K562 (cell line): ENCODE results near the gene ACBD4. TPM values are rescaled to one million over a fixed set of nuclear protein-coding genes. Genes with fewer than 3 reads are reported as not detected.

ENCODE experiments used
- ARID1B ChIP-seq: fragments of 450-650 bp; IDR thresholded peaks from 2 replicates; pipeline ENCODE4 v1.6.1; 2016; ENCODE audit warnings: antibody characterized with exemption, mild to moderate bottlenecking, inconsistent platforms
- KLF6 ChIP-seq: fragments of 250-450 bp; sonication (Bioruptor Pico); IDR thresholded peaks from 2 replicates; pipeline ENCODE4 v1.4.0; 2020; ENCODE audit warnings: mild to moderate bottlenecking, moderate library complexity, borderline replicate concordance
- MBD2 ChIP-seq: sonication (generic); IDR thresholded peaks from 2 replicates; pipeline ENCODE4 v1.6.1; 2016; ENCODE audit warnings: low read depth, borderline replicate concordance
- MED1 ChIP-seq: sonication (generic); formaldehyde crosslinking; IDR thresholded peaks from 2 replicates; pipeline ENCODE4 v1.8.1; 2023; ENCODE audit warnings: missing genetic modification reagents, borderline replicate concordance
- PHB2 ChIP-seq: fragments of 450-650 bp; IDR thresholded peaks from 2 replicates; pipeline ENCODE4 v1.6.1; 2017; ENCODE audit warnings: low read depth
- PPARD ChIP-seq: fragments of 250-450 bp; sonication (Bioruptor Pico); IDR thresholded peaks from 2 replicates; pipeline ENCODE4 v1.8.0; 2022; ENCODE audit warnings: inconsistent platforms, mild to moderate bottlenecking, moderate library complexity
- RBM22 ChIP-seq: fragments of 200-400 bp; formaldehyde crosslinking; IDR thresholded peaks from 2 replicates; pipeline ENCODE4 v1.6.1; 2018; ENCODE audit warnings: low read length, low read depth; ENCODE audit not compliant: poor library complexity, severe bottlenecking
- SIRT6 ChIP-seq: IDR thresholded peaks from one replicate; pipeline ENCODE4 v1.6.1; 2012; ENCODE audit warnings: low read depth, mild to moderate bottlenecking, control low read depth, inconsistent platforms, low read length, moderate library complexity
- SNRNP70 ChIP-seq: fragments of 200-400 bp; formaldehyde crosslinking; optimal IDR thresholded peaks from 2 replicates; pipeline ENCODE3; 2017; ENCODE audit warnings: low read depth, low read length
- ZFPM2 ChIP-seq: fragments of 250-450 bp; sonication (Bioruptor Pico); IDR thresholded peaks from 2 replicates; pipeline ENCODE4 v1.5.1; 2022; ENCODE audit warnings: mild to moderate bottlenecking
- polyA plus RNA-seq, 8 experiments: library from polyadenylated mRNA; depleted of rRNA in 4 of 8; stranded (reverse) in 5 of 8; unstranded in 3 of 8; fragments of >200 nt; fragmentation: Nextera tagmentation in 2 of 8; fragmentation: Illumina TruSeq in 1 of 8; extraction: Ambion mirVana in 2 of 8; extraction: Trizol in 1 of 8; gene quantifications; 2 replicates each; pipeline versions ENCODE4 v1.2.1 to v1.2.3, GENCODE V29; 2011 to 2014; ENCODE audit warnings: inconsistent platforms in 1 of 8, missing spikeins in 1 of 8
- total RNA-seq, 7 experiments: library from RNA; depleted of rRNA in 6 of 7; stranded (reverse); fragments of >200 nt in 6 of 7; fragmentation: Illumina TruSeq in 2 of 7; extraction: Trizol in 2 of 7; gene quantifications; 2 replicates each; pipeline versions ENCODE4 v1.2.1 to v1.2.3, GENCODE V29; 2011 to 2021; ENCODE audit warnings: low replicate concordance in 1 of 7
- TF ChIP-seq, protein P1 (sequence below): fragments of 200-800 bp; sonication (Bioruptor generic); IDR thresholded peaks from 2 replicates; pipeline ENCODE4 v1.6.1; 2016; ENCODE audit warnings: missing genetic modification characterization, missing compliant biosample characterization
- TF ChIP-seq, protein P2 (sequence below): fragments of 450-650 bp; IDR thresholded peaks from 2 replicates; pipeline ENCODE4 v1.6.1; 2017; ENCODE audit warnings: antibody characterized with exemption
- TF ChIP-seq, protein P3 (sequence below): fragments of 250-450 bp; sonication (Bioruptor Pico); IDR thresholded peaks from 2 replicates; pipeline ENCODE4 v1.5.0; 2020; ENCODE audit warnings: mild to moderate bottlenecking, borderline replicate concordance
- TF ChIP-seq, protein P4 (sequence below): fragments of 250-450 bp; sonication (Bioruptor Pico); IDR thresholded peaks from 2 replicates; pipeline ENCODE4 v1.4.0; 2020; ENCODE audit warnings: mild to moderate bottlenecking, moderate library complexity

Gene ACBD4
- total and polyA plus RNA-seq, 9 of the 15 experiments (the other 6 are each of a cell fraction or from before 2014, with no cell fraction given): 0.14 to 6.9 (median 4.6) TPM

DNA sequence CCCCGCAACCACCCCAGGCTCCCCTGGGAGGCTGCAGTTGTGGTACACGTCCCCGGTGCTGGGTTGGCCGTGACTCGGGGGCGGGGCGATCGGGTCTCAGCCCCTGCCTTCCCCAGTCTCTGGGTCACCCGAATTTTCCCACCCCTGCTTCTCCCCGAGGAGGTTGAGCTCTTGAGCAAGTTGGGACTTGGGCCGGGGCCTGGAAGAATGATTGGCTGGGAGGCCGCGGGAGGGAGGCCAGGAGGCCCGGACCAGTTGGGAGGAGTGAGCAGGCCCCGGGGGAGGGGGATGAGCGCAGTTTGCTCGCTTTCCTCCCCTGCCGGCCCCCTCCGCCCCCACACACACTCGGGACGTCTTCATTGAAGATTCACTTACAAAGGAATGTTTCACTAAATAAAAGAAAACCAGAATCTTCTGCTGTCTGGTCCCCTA lies 8.3 kb downstream of the ACBD4 start (continued):
- TF ChIP-seq MBD2: no peak
- TF ChIP-seq ZFPM2 (CRISPR knock-in tag): no peak
- TF ChIP-seq SIRT6: no peak
- no peak for TF ChIP-seq RBM22
- TF ChIP-seq, protein P1, sequence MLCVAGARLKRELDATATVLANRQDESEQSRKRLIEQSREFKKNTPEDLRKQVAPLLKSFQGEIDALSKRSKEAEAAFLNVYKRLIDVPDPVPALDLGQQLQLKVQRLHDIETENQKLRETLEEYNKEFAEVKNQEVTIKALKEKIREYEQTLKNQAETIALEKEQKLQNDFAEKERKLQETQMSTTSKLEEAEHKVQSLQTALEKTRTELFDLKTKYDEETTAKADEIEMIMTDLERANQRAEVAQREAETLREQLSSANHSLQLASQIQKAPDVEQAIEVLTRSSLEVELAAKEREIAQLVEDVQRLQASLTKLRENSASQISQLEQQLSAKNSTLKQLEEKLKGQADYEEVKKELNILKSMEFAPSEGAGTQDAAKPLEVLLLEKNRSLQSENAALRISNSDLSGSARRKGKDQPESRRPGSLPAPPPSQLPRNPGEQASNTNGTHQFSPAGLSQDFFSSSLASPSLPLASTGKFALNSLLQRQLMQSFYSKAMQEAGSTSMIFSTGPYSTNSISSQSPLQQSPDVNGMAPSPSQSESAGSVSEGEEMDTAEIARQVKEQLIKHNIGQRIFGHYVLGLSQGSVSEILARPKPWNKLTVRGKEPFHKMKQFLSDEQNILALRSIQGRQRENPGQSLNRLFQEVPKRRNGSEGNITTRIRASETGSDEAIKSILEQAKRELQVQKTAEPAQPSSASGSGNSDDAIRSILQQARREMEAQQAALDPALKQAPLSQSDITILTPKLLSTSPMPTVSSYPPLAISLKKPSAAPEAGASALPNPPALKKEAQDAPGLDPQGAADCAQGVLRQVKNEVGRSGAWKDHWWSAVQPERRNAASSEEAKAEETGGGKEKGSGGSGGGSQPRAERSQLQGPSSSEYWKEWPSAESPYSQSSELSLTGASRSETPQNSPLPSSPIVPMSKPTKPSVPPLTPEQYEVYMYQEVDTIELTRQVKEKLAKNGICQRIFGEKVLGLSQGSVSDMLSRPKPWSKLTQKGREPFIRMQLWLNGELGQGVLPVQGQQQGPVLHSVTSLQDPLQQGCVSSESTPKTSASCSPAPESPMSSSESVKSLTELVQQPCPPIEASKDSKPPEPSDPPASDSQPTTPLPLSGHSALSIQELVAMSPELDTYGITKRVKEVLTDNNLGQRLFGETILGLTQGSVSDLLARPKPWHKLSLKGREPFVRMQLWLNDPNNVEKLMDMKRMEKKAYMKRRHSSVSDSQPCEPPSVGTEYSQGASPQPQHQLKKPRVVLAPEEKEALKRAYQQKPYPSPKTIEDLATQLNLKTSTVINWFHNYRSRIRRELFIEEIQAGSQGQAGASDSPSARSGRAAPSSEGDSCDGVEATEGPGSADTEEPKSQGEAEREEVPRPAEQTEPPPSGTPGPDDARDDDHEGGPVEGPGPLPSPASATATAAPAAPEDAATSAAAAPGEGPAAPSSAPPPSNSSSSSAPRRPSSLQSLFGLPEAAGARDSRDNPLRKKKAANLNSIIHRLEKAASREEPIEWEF (CRISPR knock-in tag): no peak
- TF ChIP-seq MED1 (CRISPR knock-in tag): no peak
- TF ChIP-seq SNRNP70: no peak
- TF ChIP-seq KLF6: no peak
- TF ChIP-seq, protein P2, sequence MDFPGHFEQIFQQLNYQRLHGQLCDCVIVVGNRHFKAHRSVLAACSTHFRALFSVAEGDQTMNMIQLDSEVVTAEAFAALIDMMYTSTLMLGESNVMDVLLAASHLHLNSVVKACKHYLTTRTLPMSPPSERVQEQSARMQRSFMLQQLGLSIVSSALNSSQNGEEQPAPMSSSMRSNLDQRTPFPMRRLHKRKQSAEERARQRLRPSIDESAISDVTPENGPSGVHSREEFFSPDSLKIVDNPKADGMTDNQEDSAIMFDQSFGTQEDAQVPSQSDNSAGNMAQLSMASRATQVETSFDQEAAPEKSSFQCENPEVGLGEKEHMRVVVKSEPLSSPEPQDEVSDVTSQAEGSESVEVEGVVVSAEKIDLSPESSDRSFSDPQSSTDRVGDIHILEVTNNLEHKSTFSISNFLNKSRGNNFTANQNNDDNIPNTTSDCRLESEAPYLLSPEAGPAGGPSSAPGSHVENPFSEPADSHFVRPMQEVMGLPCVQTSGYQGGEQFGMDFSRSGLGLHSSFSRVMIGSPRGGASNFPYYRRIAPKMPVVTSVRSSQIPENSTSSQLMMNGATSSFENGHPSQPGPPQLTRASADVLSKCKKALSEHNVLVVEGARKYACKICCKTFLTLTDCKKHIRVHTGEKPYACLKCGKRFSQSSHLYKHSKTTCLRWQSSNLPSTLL: no peak
- TF ChIP-seq PPARD (CRISPR knock-in tag): no peak
- 0 out of 2 replicates have a peak, but pooled peaks have one; percentile 6 for TF ChIP-seq ARID1B
- TF ChIP-seq, protein P3, sequence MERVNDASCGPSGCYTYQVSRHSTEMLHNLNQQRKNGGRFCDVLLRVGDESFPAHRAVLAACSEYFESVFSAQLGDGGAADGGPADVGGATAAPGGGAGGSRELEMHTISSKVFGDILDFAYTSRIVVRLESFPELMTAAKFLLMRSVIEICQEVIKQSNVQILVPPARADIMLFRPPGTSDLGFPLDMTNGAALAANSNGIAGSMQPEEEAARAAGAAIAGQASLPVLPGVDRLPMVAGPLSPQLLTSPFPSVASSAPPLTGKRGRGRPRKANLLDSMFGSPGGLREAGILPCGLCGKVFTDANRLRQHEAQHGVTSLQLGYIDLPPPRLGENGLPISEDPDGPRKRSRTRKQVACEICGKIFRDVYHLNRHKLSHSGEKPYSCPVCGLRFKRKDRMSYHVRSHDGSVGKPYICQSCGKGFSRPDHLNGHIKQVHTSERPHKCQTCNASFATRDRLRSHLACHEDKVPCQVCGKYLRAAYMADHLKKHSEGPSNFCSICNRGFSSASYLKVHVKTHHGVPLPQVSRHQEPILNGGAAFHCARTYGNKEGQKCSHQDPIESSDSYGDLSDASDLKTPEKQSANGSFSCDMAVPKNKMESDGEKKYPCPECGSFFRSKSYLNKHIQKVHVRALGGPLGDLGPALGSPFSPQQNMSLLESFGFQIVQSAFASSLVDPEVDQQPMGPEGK (CRISPR knock-in tag): no peak
- TF ChIP-seq, protein P4, sequence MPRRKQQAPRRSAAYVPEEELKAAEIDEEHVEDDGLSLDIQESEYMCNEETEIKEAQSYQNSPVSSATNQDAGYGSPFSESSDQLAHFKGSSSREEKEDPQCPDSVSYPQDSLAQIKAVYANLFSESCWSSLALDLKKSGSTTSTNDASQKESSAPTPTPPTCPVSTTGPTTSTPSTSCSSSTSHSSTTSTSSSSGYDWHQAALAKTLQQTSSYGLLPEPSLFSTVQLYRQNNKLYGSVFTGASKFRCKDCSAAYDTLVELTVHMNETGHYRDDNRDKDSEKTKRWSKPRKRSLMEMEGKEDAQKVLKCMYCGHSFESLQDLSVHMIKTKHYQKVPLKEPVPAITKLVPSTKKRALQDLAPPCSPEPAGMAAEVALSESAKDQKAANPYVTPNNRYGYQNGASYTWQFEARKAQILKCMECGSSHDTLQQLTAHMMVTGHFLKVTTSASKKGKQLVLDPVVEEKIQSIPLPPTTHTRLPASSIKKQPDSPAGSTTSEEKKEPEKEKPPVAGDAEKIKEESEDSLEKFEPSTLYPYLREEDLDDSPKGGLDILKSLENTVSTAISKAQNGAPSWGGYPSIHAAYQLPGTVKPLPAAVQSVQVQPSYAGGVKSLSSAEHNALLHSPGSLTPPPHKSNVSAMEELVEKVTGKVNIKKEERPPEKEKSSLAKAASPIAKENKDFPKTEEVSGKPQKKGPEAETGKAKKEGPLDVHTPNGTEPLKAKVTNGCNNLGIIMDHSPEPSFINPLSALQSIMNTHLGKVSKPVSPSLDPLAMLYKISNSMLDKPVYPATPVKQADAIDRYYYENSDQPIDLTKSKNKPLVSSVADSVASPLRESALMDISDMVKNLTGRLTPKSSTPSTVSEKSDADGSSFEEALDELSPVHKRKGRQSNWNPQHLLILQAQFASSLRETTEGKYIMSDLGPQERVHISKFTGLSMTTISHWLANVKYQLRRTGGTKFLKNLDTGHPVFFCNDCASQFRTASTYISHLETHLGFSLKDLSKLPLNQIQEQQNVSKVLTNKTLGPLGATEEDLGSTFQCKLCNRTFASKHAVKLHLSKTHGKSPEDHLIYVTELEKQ (CRISPR knock-in tag): no peak
- TF ChIP-seq PHB2: no peak
